Lung (tissue), 12 donors: ENCODE data around the gene TLR5. TPM values are rescaled to one million over a fixed set of nuclear protein-coding genes. Genes with fewer than 3 reads are reported as not detected.

ENCODE experiments used
- ATAC-seq: fragments of 200-7000 bp; cut with Tn5 transposase; one replicate; pipeline ENCODE4 v1.9.1; 2020; ENCODE audit warnings: moderate number of reproducible peaks; ENCODE audit not compliant: insufficient read depth, low FRiP score
- DNase-seq, 3 donors: peaks; one replicate each; pipeline ENCODE4 v3.0.0-alpha.2; 2013 to 2017
- H3K27ac ChIP-seq, 2 donors: one replicate each; pipeline ENCODE4 v1.5.1; 2013; ENCODE audit warnings: mild to moderate bottlenecking in 2 of 2, moderate library complexity in 2 of 2, control low read depth in 1 of 2, inconsistent platforms in 1 of 2, low read depth in 1 of 2, low read length in 1 of 2
- H3K27me3 ChIP-seq, 3 donors: one replicate each; pipeline ENCODE4 v1.5.1; 2013; ENCODE audit warnings: low read length in 2 of 3; ENCODE audit not compliant: control insufficient read depth in 3 of 3, insufficient read depth in 3 of 3
- H3K36me3 ChIP-seq, 4 donors: one replicate each; pipeline ENCODE4 v1.5.1; 2013; ENCODE audit warnings: low read length in 4 of 4, mild to moderate bottlenecking in 1 of 4, moderate library complexity in 1 of 4; ENCODE audit not compliant: control insufficient read depth in 4 of 4, insufficient read depth in 4 of 4
- H3K4me1 ChIP-seq, 5 donors: one replicate each; pipeline ENCODE4 v1.5.1; 2013; ENCODE audit warnings: low read length in 5 of 5, mild to moderate bottlenecking in 2 of 5, moderate library complexity in 1 of 5; ENCODE audit not compliant: control insufficient read depth in 5 of 5, insufficient read depth in 5 of 5
- H3K4me3 ChIP-seq: one replicate; pipeline ENCODE4 v1.5.1; 2013; ENCODE audit warnings: mild to moderate bottlenecking, control low read depth, moderate library complexity
- H3K9ac ChIP-seq, 2 donors: one replicate each; pipeline ENCODE4 v1.5.1; 2013; ENCODE audit warnings: low read length in 2 of 2, control low read depth in 1 of 2; ENCODE audit not compliant: insufficient read depth in 1 of 2
- H3K9me3 ChIP-seq, 4 donors: one replicate each; pipeline ENCODE4 v1.5.1; 2013; ENCODE audit warnings: low read length in 3 of 4, mild to moderate bottlenecking in 1 of 4, moderate library complexity in 1 of 4; ENCODE audit not compliant: control insufficient read depth in 4 of 4, insufficient read depth in 3 of 4
- CTCF ChIP-seq: IDR thresholded peaks from 2 replicates; pipeline ENCODE4 v1.5.1; 2012; ENCODE audit warnings: mild to moderate bottlenecking; ENCODE audit errors: control extremely low read depth, extremely low read depth
- WGBS, 2 donors: extraction: QIAGEN DNeasy Blood & Tissue Kit; methylation state at CpG; one replicate each; pipeline ENCODE4 v1.1.7; 2013; 5-methylcytosine and 5-hydroxymethylcytosine counted together
- polyA plus RNA-seq, 2 donors: library from polyadenylated mRNA; stranded (reverse); fragments of 200-250 nt; gene quantifications; one replicate each; pipeline ENCODE4 v1.2.1, GENCODE V29; 2013
- total RNA-seq, 2 donors: library from RNA; depleted of rRNA in 1 of 2; stranded (reverse); fragments of >200 nt in 1 of 2; gene quantifications; one replicate each; pipeline ENCODE4 v1.2.1, GENCODE V29; 2014 to 2021
- donor health status: control.
- donor health status: control.
- donor health status: Bipolar disorder and iron deficiency.
- donor health status: healthy.
- donor health status: DM: yes; HTN: yes; CAD: no.

The TLR5 gene
- total and polyA plus RNA-seq, 4 donors = 3.0 to 23.6 (median 17.7) TPM

DNA sequence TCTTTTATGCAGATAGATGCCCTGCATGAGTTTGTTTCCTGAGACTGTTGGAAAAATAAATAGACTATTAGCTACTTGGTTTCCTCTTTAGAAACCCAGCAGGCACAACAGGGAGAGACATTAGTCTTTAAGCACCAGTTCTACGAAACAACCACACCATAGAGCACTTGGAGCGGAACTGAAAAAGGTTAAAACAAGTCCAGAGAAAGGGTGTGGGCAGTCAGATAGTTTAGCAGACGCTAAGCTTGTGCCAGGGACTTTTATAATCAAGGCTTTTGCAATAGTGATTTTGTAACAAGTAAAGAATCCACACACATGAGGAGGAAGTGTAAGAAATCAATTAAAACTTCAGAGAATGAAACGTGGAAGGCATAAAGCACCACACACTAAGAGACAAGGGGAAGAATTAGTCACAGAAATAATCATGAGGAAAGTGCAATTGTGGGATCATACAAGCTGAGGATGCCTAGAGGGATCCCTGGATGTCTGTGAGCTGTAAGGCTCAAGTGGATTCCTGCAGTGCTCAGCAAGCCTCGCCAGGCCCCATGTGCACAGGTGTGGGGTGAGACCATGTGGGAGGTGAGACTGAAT is 37.8 kb upstream of the TLR5 start:
- Histone ChIP-seq H3K27me3 (no peaks in the 10 kb centered on the region), H3K4me3 (no peak overlapping the region), H3K36me3 (no peaks in the 10 kb centered on the region), H3K4me1 (peaks cover 3 to 9% (median 5%) of the 10 kb centered on the region in 5 donors), H3K9ac (peak overlapping the region in 1 of 2 donors; percentile 15), H3K9me3 (no peaks in the 10 kb centered on the region), H3K27ac (peak overlapping the region in 1 of 2 donors; percentile 73)
- peak; percentile 82 for ATAC-seq
- no peak for TF ChIP-seq CTCF
- WGBS, 2 donors = 20 to 27% methylated on average over 5 of the region's 5 CpGs
- DNase-seq = peak in 2 of 3 donors; percentile 31 to 57

GRCh38 chr1:223179786-223180185 is 36.7 kb upstream of the TLR5 start:
- DNase-seq (no peak), ATAC-seq (no peak)
- no peak overlapping the region for H3K27ac ChIP-seq

DNA sequence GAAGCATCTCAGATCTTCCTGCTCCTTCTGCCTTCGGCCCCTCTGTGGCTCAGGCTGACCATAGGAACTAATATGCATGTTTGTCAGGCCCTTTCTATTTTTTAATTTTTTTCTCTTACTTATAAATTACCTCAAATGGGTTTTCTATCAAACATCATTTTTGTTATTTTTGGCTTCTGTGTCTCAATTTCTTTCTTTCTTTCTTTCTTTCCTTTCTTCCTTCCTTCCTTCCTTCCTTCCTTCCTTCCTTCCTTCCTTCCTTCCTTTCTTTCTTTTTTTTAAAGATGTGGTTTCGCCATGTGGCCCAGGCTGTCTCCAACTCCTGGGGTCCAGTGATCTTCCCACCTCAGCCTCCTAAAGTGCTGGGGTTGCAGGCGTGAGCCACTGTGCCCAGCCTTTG is 36.2 kb upstream of the TLR5 start:
- H3K27ac ChIP-seq = peak overlapping the region in 1 of 2 donors; percentile 18
- H3K36me3 ChIP-seq = no peaks in the 10 kb centered on the region
- no peaks in the 10 kb centered on the region for H3K27me3 ChIP-seq
- ATAC-seq = no peak
- H3K9ac ChIP-seq = no peak overlapping the region
- peaks cover 3 to 9% (median 5%) of the 10 kb centered on the region in 5 donors for H3K4me1 ChIP-seq
- WGBS, 2 donors = 92 to 93% methylated on average over 3 of the region's 3 CpGs
- no peaks in the 10 kb centered on the region for H3K9me3 ChIP-seq
- no peak for TF ChIP-seq CTCF
- no peak overlapping the region for H3K4me3 ChIP-seq
- no peak for DNase-seq

More at GRCh38 chr1:223179786-223180185, 36.7 kb upstream of the TLR5 start:
- no peak for TF ChIP-seq CTCF
- H3K27me3 ChIP-seq = no peaks in the 10 kb centered on the region
- 80 to 100% methylated on average over 1 of the region's 1 CpG for WGBS, 2 donors
- no peaks in the 10 kb centered on the region for H3K36me3 ChIP-seq
- no peak overlapping the region for H3K4me3 ChIP-seq
- H3K9ac ChIP-seq = no peak overlapping the region
- H3K9me3 ChIP-seq = no peaks in the 10 kb centered on the region
- peaks cover 3 to 9% (median 5%) of the 10 kb centered on the region in 5 donors for H3K4me1 ChIP-seq

GRCh38 chr1:223177681-223178080 is 34.6 kb upstream of the TLR5 start:
- 14 to 28% methylated on average over 5 of the region's 5 CpGs for WGBS, 2 donors
- peak overlapping the region in 1 of 2 donors; percentile 46 for H3K27ac ChIP-seq
- H3K9me3 ChIP-seq = no peaks in the 10 kb centered on the region
- no peaks in the 10 kb centered on the region for H3K27me3 ChIP-seq
- peaks cover 3 to 9% (median 5%) of the 10 kb centered on the region in 5 donors for H3K4me1 ChIP-seq
- no peak overlapping the region for H3K9ac ChIP-seq
- TF ChIP-seq CTCF = no peak
- peak; percentile 78 for ATAC-seq
- H3K36me3 ChIP-seq = no peaks in the 10 kb centered on the region
- peak in 1 of 3 donors; percentile 35 for DNase-seq
- no peak overlapping the region for H3K4me3 ChIP-seq
